NOMO-1 treated with DMSO at 0.1 percent for 48 hours (cell line): ENCODE measurements around the gene TRAPPC5.

Source experiments
- DNase-seq: peaks from one replicate; lab custom pipeline; 2025; ENCODE audit not compliant: unreplicated experiment; lab: John Stamatoyannopoulos, UW

Gene TRAPPC5

DNA sequence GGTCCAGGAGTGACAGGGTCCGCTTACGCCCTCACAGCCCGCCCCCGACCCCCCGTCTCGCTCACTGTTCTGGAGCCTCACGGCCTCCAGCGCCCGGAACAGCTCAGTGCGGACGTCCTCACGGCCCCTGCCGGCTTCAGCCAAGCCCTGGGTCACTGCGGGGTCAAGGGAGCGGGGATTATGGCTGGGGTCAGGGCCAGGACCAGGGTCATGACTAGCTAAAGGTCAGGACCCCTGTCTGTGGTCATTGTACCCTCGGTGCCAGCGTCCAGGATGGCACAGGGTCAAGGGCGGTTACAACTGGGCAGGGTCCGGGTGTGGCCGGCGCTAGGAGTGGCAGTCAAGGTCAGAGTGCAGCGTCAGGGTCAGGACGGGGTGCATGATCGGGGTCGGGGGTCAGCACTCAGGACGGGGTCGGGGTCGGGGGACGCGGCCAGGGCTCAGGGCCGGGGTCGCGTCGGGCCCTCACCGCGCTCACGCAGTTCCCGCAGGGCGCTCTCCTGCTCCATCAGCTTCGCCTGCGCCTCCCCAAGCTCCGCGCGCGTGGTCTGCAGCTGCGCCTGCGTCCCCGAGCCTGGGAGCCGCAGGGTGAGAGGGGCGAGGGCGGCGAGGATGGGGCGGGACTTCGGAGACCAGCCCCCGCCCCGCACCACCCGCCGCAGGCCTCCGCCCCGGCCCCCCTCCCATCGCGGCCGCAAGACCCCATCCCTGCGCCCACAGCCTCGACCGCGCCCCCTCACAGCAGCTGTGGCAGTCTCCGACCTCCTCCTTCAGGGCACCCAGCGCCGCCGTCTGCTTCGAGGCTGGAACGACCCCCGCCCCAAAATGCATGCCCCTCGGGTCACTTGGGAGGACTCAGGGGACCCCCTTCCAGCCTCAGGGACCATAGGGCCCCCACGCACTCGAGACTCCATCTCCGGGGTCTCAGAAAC lies 49.9 kb downstream of the TRAPPC5 start:
- no peak for DNase-seq

DNA sequence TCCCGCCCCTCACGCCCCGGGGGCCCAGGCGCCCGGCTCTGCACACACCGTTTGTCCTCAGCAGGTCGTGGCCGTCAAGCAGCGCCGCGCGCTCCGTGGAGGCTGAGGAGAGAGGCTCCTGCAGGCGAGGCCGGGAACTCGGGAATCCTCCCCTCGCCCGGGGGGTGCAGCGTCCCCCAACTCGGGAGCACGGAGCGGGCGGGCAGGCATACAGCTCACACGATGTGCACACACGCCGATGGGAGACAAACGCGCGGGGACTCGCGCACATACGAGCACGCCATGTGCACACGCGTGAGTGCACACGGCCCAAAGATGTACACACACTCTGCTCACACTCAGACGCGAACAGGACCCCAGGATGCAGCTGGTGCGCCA lies 50.6 kb downstream of the TRAPPC5 start:
- no peak for DNase-seq

DNA sequence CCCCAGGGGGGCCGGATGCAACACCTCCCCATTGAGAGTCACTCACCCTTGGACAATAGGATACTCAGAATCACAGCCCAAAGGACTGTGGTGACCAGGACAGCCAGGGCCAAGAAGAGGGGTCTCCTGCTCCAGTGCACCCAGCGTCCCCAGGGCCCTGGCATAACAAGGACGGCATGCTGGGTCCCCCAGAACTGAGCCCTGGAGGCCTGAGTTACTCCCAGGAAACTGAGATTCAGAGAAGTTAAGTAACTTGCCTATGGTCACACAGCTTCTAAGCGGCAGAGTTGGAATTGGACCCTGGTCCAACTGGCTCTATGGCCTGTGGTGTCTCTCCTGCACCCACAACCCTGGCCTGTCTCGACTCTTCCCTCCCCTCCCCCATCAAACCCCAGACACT lies 51.0 kb downstream of the TRAPPC5 start:
- DNase-seq = no peak

DNA sequence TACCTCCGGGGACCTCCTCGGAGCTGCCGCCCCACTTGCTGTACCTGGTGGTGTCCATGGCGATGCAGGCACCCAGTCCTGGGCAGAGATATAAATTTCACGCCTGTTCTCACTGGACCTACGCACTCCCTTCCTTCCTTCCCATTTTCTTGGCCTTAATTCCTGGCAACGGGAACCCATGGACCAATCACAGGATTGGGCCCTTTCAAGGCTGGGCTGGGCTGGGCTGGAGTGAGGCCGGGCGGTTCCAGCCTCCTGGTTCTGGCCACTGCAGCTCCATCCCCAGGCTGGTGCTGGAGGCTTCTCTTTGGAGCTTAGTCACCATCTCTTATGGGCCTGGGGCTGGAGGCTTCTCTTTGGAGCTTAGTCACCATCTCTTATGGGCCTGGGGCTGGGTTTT lies 51.4 kb downstream of the TRAPPC5 start, which contains the start of gene CLEC4G:
CLEC4G (minus strand) TSS at position 66 of the 400 bp plus-strand sequence; CDS start at position 58, 8 bp downstream.
- DNase-seq = no peak

DNA sequence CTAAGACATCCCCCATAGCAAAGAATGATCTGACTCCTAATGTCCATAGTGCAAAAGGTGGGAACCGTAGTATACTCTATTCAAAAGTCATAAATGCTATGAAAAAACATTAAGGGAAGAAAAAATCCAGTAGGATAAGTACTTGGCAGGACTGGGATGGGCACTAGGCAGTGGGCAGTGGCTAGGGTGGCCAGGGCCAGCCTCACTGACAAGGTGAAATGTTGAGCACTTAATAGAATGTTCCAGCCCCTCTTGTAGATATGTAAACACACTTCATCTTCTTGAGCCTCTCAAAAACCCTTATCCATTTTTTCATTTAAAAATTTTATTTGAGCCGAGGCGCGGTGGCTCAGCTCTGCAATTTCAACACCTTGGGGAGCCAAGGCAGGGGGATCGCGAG lies 52.7 kb downstream of the TRAPPC5 start:
- DNase-seq = no peak

DNA sequence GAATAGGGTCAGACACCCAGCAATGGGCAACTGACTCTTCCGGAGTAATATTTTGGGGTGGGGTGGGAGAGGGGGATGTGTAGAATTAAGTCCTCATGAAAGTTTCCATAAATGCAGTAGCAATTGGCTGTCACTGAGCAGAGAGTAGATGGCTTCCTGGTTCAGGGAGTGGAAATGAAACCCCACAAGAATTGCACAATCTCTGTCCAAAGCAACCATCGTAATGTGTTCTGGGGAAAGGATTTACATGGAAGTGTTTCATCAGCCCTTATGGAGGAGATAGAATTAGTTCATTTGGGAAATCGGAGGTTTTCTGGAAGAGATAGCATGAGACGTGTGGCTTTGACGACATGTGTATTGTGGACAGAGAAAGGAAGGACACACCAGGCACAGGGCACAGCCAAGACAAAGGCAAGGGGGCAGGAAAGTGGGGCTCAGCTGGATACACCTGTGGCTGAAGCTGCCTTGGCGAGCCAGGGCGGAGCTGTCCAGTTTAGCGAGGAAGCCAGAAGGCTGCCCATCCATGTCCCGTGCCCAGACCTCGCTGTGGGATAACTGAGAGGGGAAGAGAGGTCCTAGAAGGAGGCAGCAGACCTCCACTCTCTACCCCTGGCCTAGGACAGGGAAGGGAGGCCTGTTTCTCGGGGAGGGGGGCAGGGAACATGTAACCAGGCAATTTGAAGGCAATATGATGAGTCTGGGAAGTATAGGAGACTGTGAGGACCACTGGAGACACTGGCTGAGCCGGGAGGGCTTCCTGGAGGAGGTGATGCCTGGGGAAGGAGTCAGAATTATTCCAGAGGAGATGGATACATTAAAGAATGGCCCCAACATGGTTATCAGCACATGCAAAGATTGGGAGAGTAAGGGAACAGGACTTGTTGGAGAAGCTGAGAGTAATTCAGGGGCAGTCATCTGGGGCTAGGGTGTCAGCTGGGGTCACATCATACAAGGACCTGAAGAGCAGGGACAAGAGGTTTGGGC lies 53.9 kb downstream of the TRAPPC5 start:
- DNase-seq = peak; percentile 88

DNA sequence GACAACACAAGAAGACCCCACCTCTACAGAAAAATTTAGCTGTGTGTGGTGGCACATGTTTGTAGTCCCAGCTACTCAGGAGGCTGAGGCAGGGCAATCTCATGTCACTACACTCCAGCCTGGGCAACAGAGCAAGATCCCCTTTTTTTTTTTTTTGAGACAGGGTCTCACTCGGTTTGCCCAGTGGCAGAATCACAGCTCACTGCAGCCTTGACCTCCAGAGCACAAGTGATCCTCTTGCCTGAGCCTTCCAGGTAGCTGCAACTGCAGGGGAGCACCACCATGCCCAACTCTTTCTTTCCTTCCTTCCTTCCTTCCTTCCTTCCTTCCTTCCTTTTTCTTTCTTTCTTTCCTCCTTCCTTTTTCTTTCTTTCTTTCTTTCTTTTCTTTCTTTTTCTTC lies 55.5 kb downstream of the TRAPPC5 start:
- DNase-seq = no peak

DNA sequence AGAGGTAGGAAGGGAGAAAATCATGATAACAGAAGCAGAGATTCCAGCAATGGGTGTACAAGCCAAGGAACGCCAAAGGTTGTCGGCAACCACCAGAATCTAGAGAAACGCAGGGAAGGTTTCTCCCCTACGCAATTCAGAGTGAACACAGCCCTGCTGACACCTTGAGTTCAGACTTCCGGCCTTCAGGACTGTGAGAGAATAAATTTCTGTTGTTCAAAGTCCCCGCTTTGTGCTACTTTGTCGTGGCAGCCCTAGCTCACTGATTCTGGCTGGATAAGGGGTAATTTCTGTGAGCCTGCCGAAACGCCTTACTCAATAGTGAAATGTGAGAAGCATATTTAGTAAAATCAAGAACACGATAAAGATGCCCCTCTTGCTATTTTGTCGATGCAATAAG lies 56.6 kb downstream of the TRAPPC5 start:
- no peak for DNase-seq
